KOPT-K1 (cell line): ENCODE data around the gene SAP130.

ENCODE experiments used
- H3K27ac ChIP-seq: fragments of 200-600 bp; sonication (generic); 2 replicates; pipeline ENCODE4 v1.5.1; 2016; ENCODE audit warnings: antibody characterized with exemption, mild to moderate bottlenecking, low read depth, low read length; ENCODE audit not compliant: poor library complexity, severe bottlenecking
- H3K36me3 ChIP-seq: fragments of 200-600 bp; sonication (generic); 2 replicates; pipeline ENCODE4 v1.5.1; 2017; ENCODE audit warnings: antibody characterized with exemption, mild to moderate bottlenecking, low read length, moderate library complexity; ENCODE audit not compliant: insufficient read depth
- H3K9me3 ChIP-seq: fragments of 200-600 bp; sonication (generic); 2 replicates; pipeline ENCODE4 v1.5.1; 2017; ENCODE audit warnings: antibody characterized with exemption, low read length, mild to moderate bottlenecking; ENCODE audit not compliant: insufficient read depth, poor library complexity, severe bottlenecking

The SAP130 gene

GRCh38 chr2:128037649-128038048, 9.8 kb upstream of the SAP130 start:
- Histone ChIP-seq H3K9me3 (peaks cover 57% of the 10 kb centered on the region), H3K36me3 (no peaks in the 10 kb centered on the region), H3K27ac (no peak overlapping the region)

- Histone ChIP-seq H3K9me3 (peaks cover 57% of the 10 kb centered on the region), H3K27ac (no peak overlapping the region), H3K36me3 (no peaks in the 10 kb centered on the region)
Observed at GRCh38 chr2:128036748-128037607, 9.1 kb upstream of the SAP130 start.

GRCh38 chr2:128032092-128032491, 4.2 kb upstream of the SAP130 start:
- no peaks in the 10 kb centered on the region for H3K36me3 ChIP-seq
- H3K9me3 ChIP-seq = peaks cover 43% of the 10 kb centered on the region
- H3K27ac ChIP-seq = no peak overlapping the region

- peak overlapping the region; percentile 91 for H3K27ac ChIP-seq
- H3K9me3 ChIP-seq = peaks cover 20% of the 10 kb centered on the region
- H3K36me3 ChIP-seq = peaks cover 17% of the 10 kb centered on the region
Observed at GRCh38 chr2:128028668-128029054, 802 bp upstream of the SAP130 start.

GRCh38 chr2:128027278-128027800, 520 bp downstream of the SAP130 start:
- Histone ChIP-seq H3K9me3 (peaks cover 10% of the 10 kb centered on the region), H3K27ac (peak overlapping the region; percentile 91), H3K36me3 (peaks cover 30% of the 10 kb centered on the region)

GRCh38 chr2:128026448-128027277, 1.2 kb downstream of the SAP130 start:
- Histone ChIP-seq H3K9me3 (peaks cover 3% of the 10 kb centered on the region), H3K36me3 (peaks cover 37% of the 10 kb centered on the region), H3K27ac (peak overlapping the region; percentile 47)

- H3K36me3 ChIP-seq = peaks cover 52% of the 10 kb centered on the region
- no peaks in the 10 kb centered on the region for H3K9me3 ChIP-seq
- no peak overlapping the region for H3K27ac ChIP-seq
Observed at GRCh38 chr2:128024816-128025215, 3.0 kb downstream of the SAP130 start.

- H3K36me3 ChIP-seq = peaks cover 95% of the 10 kb centered on the region
Observed at GRCh38 chr2:128017561-128017960, 10.3 kb downstream of the SAP130 start.

GRCh38 chr2:128016620-128017019, 11.2 kb downstream of the SAP130 start:
- Histone ChIP-seq H3K27ac (no peak overlapping the region), H3K9me3 (no peaks in the 10 kb centered on the region), H3K36me3 (peaks cover 95% of the 10 kb centered on the region)

More at GRCh38 chr2:128017561-128017960, 10.3 kb downstream of the SAP130 start:
- Histone ChIP-seq H3K9me3 (no peaks in the 10 kb centered on the region), H3K27ac (no peak overlapping the region)

- Histone ChIP-seq H3K27ac (no peak overlapping the region), H3K9me3 (no peaks in the 10 kb centered on the region), H3K36me3 (peaks cover 100% of the 10 kb centered on the region)
Observed at GRCh38 chr2:128012698-128013097, 15.2 kb downstream of the SAP130 start.

- Histone ChIP-seq H3K36me3 (peaks cover 100% of the 10 kb centered on the region), H3K27ac (no peak overlapping the region), H3K9me3 (no peaks in the 10 kb centered on the region)
Observed at GRCh38 chr2:128008074-128008672, 19.7 kb downstream of the SAP130 start.

- H3K9me3 ChIP-seq = no peaks in the 10 kb centered on the region
- no peak overlapping the region for H3K27ac ChIP-seq
- H3K36me3 ChIP-seq = peaks cover 99% of the 10 kb centered on the region
Observed at GRCh38 chr2:128004509-128004908, 23.4 kb downstream of the SAP130 start.

- Histone ChIP-seq H3K27ac (no peak overlapping the region), H3K36me3 (peaks cover 99% of the 10 kb centered on the region), H3K9me3 (no peaks in the 10 kb centered on the region)
Observed at GRCh38 chr2:128003463-128003862, 24.4 kb downstream of the SAP130 start.

GRCh38 chr2:127996160-127996559, 31.7 kb downstream of the SAP130 start:
- Histone ChIP-seq H3K36me3 (peaks cover 99% of the 10 kb centered on the region), H3K27ac (no peak overlapping the region)

GRCh38 chr2:127995725-127996124, 32.1 kb downstream of the SAP130 start:
- peaks cover 99% of the 10 kb centered on the region for H3K36me3 ChIP-seq
- H3K9me3 ChIP-seq = no peaks in the 10 kb centered on the region
- no peak overlapping the region for H3K27ac ChIP-seq

More at GRCh38 chr2:127996160-127996559, 31.7 kb downstream of the SAP130 start:
- H3K9me3 ChIP-seq = no peaks in the 10 kb centered on the region
